Mesendoderm (in vitro differentiated cells): Measurements from ENCODE around the gene RCOR2.

Experiments used
- DNase-seq: peaks from one replicate; pipeline ENCODE4 v3.0.0; 2013
- H2AK5ac ChIP-seq: 2 replicates; pipeline ENCODE4 v1.6.1; 2013; ENCODE audit warnings: low read length, inconsistent platforms
- H2BK120ac ChIP-seq: 2 replicates; pipeline ENCODE4 v1.6.1; 2013; ENCODE audit warnings: low read depth, mild to moderate bottlenecking, low read length, moderate library complexity, mixed read lengths
- H2BK15ac ChIP-seq: replicated peaks from 2 replicates; pipeline ENCODE4 v1.6.1; 2013; ENCODE audit warnings: low read depth, mild to moderate bottlenecking, moderate library complexity
- H2BK5ac ChIP-seq: 2 replicates; pipeline ENCODE4 v1.6.1; 2013; ENCODE audit warnings: low read length, inconsistent platforms
- H3K18ac ChIP-seq: 2 replicates; pipeline ENCODE4 v1.6.1; 2013; ENCODE audit warnings: mild to moderate bottlenecking, low read length, mixed read lengths
- H3K23ac ChIP-seq: one replicate; pipeline ENCODE4 v1.6.1; 2013; ENCODE audit warnings: low read length
- H3K27ac ChIP-seq: 2 replicates; pipeline ENCODE4 v1.5.1; 2013; ENCODE audit warnings: low read depth, mild to moderate bottlenecking, inconsistent platforms, low read length, moderate library complexity
- H3K27me3 ChIP-seq: 2 replicates; pipeline ENCODE4 v1.6.1; 2013; ENCODE audit warnings: low read length, control low read depth, mild to moderate bottlenecking, inconsistent platforms; ENCODE audit not compliant: insufficient read depth, poor library complexity
- H3K36me3 ChIP-seq: 2 replicates; pipeline ENCODE4 v1.6.1; 2013; ENCODE audit warnings: low read length, inconsistent platforms; ENCODE audit not compliant: control insufficient read depth, insufficient read depth
- H3K4ac ChIP-seq: one replicate; pipeline ENCODE4 v1.6.1; 2013; ENCODE audit warnings: low read depth, mild to moderate bottlenecking, low read length, moderate library complexity
- H3K4me1 ChIP-seq: 2 replicates; pipeline ENCODE4 v1.6.1; 2013; ENCODE audit warnings: low read depth, low read length, inconsistent platforms; ENCODE audit not compliant: control insufficient read depth
- H3K4me2 ChIP-seq: 2 replicates; pipeline ENCODE4 v1.6.1; 2013; ENCODE audit warnings: low read length
- H3K4me3 ChIP-seq: 2 replicates; pipeline ENCODE4 v1.5.1; 2013; ENCODE audit warnings: mild to moderate bottlenecking, low read length
- H3K56ac ChIP-seq: one replicate; pipeline ENCODE4 v1.6.1; 2013; ENCODE audit warnings: low read length
- H3K79me1 ChIP-seq: 2 replicates; pipeline ENCODE4 v1.6.1; 2013; ENCODE audit warnings: low read length, inconsistent platforms
- H3K79me2 ChIP-seq: 2 replicates; pipeline ENCODE4 v1.6.1; 2013; ENCODE audit warnings: mild to moderate bottlenecking, low read length; ENCODE audit not compliant: control insufficient read depth, insufficient read depth
- H3K9ac ChIP-seq: 2 replicates; pipeline ENCODE4 v1.6.1; 2013; ENCODE audit warnings: low read length, inconsistent platforms
- H4K5ac ChIP-seq: one replicate; pipeline ENCODE4 v1.6.1; 2013; ENCODE audit warnings: low read length
- H4K8ac ChIP-seq: one replicate; pipeline ENCODE4 v1.6.1; 2013; ENCODE audit warnings: low read depth, mild to moderate bottlenecking, control low read depth, low read length, moderate library complexity
- WGBS: extraction: QIAGEN DNeasy Blood & Tissue Kit; methylation state at CpG from one replicate; pipeline ENCODE4 v1.1.7; 2013; ENCODE audit warnings: low lambda C conversion rate, missing lambda C conversion rate; ENCODE audit not compliant: insufficient coverage; ENCODE audit errors: extremely low coverage; 5-methylcytosine and 5-hydroxymethylcytosine counted together

Gene RCOR2

GRCh38 chr11:63920939-63921417 lies 4.0 kb upstream of the RCOR2 start:
- Histone ChIP-seq H4K8ac (no peak overlapping the region), H3K27ac (peak overlapping the region; percentile 100), H3K79me2 (peaks cover 6% of the 10 kb centered on the region), H2BK15ac (no peak overlapping the region), H2AK5ac (peak overlapping the region; percentile 38), H3K4me1 (peaks cover 14% of the 10 kb centered on the region), H2BK120ac (peak overlapping the region; percentile 17), H3K4ac (peak overlapping the region; percentile 97), H4K5ac (peak overlapping the region; percentile 97), H3K56ac (peak overlapping the region; percentile 96), H3K79me1 (no peaks in the 10 kb centered on the region), H3K18ac (peak overlapping the region; percentile 78), H3K9ac (peak overlapping the region; percentile 85), H3K4me2 (peak overlapping the region; percentile 34), H3K27me3 (no peaks in the 10 kb centered on the region), H3K36me3 (no peaks in the 10 kb centered on the region), H3K23ac (no peak overlapping the region), H3K4me3 (no peak overlapping the region), H2BK5ac (peak overlapping the region; percentile 78)
- DNase-seq = peak; percentile 79
- no CpG with 5 or more reads among the region's 14 CpGs for WGBS

GRCh38 chr11:63920126-63920938 lies 3.4 kb upstream of the RCOR2 start:
- H4K8ac ChIP-seq = no peak overlapping the region
- H3K79me1 ChIP-seq = peaks cover 4% of the 10 kb centered on the region
- no peak overlapping the region for H4K5ac ChIP-seq
- H3K4ac ChIP-seq = peak overlapping the region; percentile 97
- H2BK120ac ChIP-seq = peak overlapping the region; percentile 74
- peak overlapping the region; percentile 38 for H2AK5ac ChIP-seq
- peak overlapping the region; percentile 34 for H3K4me2 ChIP-seq
- peak overlapping the region; percentile 61 for H3K23ac ChIP-seq
- H3K79me2 ChIP-seq = peaks cover 11% of the 10 kb centered on the region
- peak; percentile 90 for DNase-seq
- peak overlapping the region; percentile 85 for H3K9ac ChIP-seq
- no peaks in the 10 kb centered on the region for H3K27me3 ChIP-seq
- H2BK15ac ChIP-seq = no peak overlapping the region
- H2BK5ac ChIP-seq = peak overlapping the region; percentile 78
- WGBS = no CpG with 5 or more reads among the region's 22 CpGs
- H3K36me3 ChIP-seq = no peaks in the 10 kb centered on the region
- peak overlapping the region; percentile 82 for H3K18ac ChIP-seq
- peaks cover 14% of the 10 kb centered on the region for H3K4me1 ChIP-seq
- H3K4me3 ChIP-seq = no peak overlapping the region
- H3K56ac ChIP-seq = peak overlapping the region; percentile 96
- peak overlapping the region; percentile 100 for H3K27ac ChIP-seq

- no peaks in the 10 kb centered on the region for H3K27me3 ChIP-seq
- peak overlapping the region; percentile 88 for H2BK120ac ChIP-seq
- peak; percentile 95 for DNase-seq
- WGBS = no CpG with 5 or more reads among the region's 41 CpGs
- H3K18ac ChIP-seq = peak overlapping the region; percentile 97
- H3K79me1 ChIP-seq = peaks cover 11% of the 10 kb centered on the region
- no peak overlapping the region for H4K5ac ChIP-seq
- peak overlapping the region; percentile 99 for H3K56ac ChIP-seq
- H2BK15ac ChIP-seq = no peak overlapping the region
- peak overlapping the region; percentile 96 for H3K4ac ChIP-seq
- peak overlapping the region; percentile 3 for H2BK5ac ChIP-seq
- peak overlapping the region; percentile 44 for H4K8ac ChIP-seq
- H3K4me2 ChIP-seq = peak overlapping the region; percentile 4
- H3K4me3 ChIP-seq = no peak overlapping the region
- peak overlapping the region; percentile 61 for H3K23ac ChIP-seq
- H2AK5ac ChIP-seq = peak overlapping the region; percentile 13
- H3K9ac ChIP-seq = peak overlapping the region; percentile 93
- H3K4me1 ChIP-seq = peaks cover 17% of the 10 kb centered on the region
- H3K79me2 ChIP-seq = peaks cover 19% of the 10 kb centered on the region
- H3K36me3 ChIP-seq = no peaks in the 10 kb centered on the region
- H3K27ac ChIP-seq = peak overlapping the region; percentile 100
Measured at GRCh38 chr11:63919267-63920125, 2.5 kb upstream of the RCOR2 start.

- H3K4me2 ChIP-seq = peak overlapping the region; percentile 59
- H3K79me2 ChIP-seq = peaks cover 19% of the 10 kb centered on the region
- peak overlapping the region; percentile 99 for H3K56ac ChIP-seq
- H3K9ac ChIP-seq = peak overlapping the region; percentile 93
- peak overlapping the region; percentile 50 for H3K23ac ChIP-seq
- H3K36me3 ChIP-seq = peaks cover 7% of the 10 kb centered on the region
- H2BK15ac ChIP-seq = no peak overlapping the region
- peak overlapping the region; percentile 44 for H4K8ac ChIP-seq
- H3K27me3 ChIP-seq = no peaks in the 10 kb centered on the region
- H3K4me3 ChIP-seq = no peak overlapping the region
- WGBS = no CpG with 5 or more reads among the region's 9 CpGs
- peak overlapping the region; percentile 100 for H3K27ac ChIP-seq
- peak overlapping the region; percentile 98 for H2BK5ac ChIP-seq
- peaks cover 17% of the 10 kb centered on the region for H3K4me1 ChIP-seq
- H3K4ac ChIP-seq = peak overlapping the region; percentile 96
- peak overlapping the region; percentile 97 for H3K18ac ChIP-seq
- H2AK5ac ChIP-seq = peak overlapping the region; percentile 7
- peaks cover 11% of the 10 kb centered on the region for H3K79me1 ChIP-seq
- H4K5ac ChIP-seq = peak overlapping the region; percentile 68
- peak; percentile 92 for DNase-seq
- peak overlapping the region; percentile 88 for H2BK120ac ChIP-seq
Measured at GRCh38 chr11:63918507-63919191, 1.7 kb upstream of the RCOR2 start.
